NCI-H2107 (cell line): Measurements from ENCODE around the gene BBS9.
"Not testable (repeated sequence)": the region's sequence is repeated elsewhere in the genome, so short reads cannot be mapped to it uniquely, and the experiment has no call there.

Source experiments
- DNase-seq: peaks from one replicate; lab custom pipeline; 2025; lab: John Stamatoyannopoulos, UW

The BBS9 gene

GRCh38 chr7:33497051-33497450, 367.7 kb downstream of the BBS9 start:
- DNase-seq = no peak

- DNase-seq = no peak
Measured at GRCh38 chr7:33500703-33501701, 371.6 kb downstream of the BBS9 start.

GRCh38 chr7:33503014-33503413, 373.6 kb downstream of the BBS9 start:
- no peak for DNase-seq

- DNase-seq = no peak
Measured at GRCh38 chr7:33503736-33504135, 374.4 kb downstream of the BBS9 start.

GRCh38 chr7:33504266-33504665, 374.9 kb downstream of the BBS9 start:
- no peak for DNase-seq

GRCh38 chr7:33509206-33509605, 379.8 kb downstream of the BBS9 start:
- no peak for DNase-seq

- DNase-seq = no peak
Measured at GRCh38 chr7:33511778-33512177, 382.4 kb downstream of the BBS9 start.

- DNase-seq = no peak
Measured at GRCh38 chr7:33516568-33516967, 387.2 kb downstream of the BBS9 start.

GRCh38 chr7:33517191-33517590, 387.8 kb downstream of the BBS9 start:
- DNase-seq = no peak

GRCh38 chr7:33527008-33527407, 397.6 kb downstream of the BBS9 start:
- not testable (repeated sequence) for DNase-seq

- not testable (repeated sequence) for DNase-seq
Measured at GRCh38 chr7:33527613-33528012, 398.2 kb downstream of the BBS9 start.

GRCh38 chr7:33529070-33529469, 399.7 kb downstream of the BBS9 start:
- no peak for DNase-seq

GRCh38 chr7:33530664-33531063, 401.3 kb downstream of the BBS9 start:
- no peak for DNase-seq

- no peak for DNase-seq
Measured at GRCh38 chr7:33531888-33532287, 402.5 kb downstream of the BBS9 start.

GRCh38 chr7:33534833-33535232, 405.5 kb downstream of the BBS9 start:
- DNase-seq = no peak

- no peak for DNase-seq
Measured at GRCh38 chr7:33535989-33536388, 406.6 kb downstream of the BBS9 start.

GRCh38 chr7:33536398-33537103, 407.2 kb downstream of the BBS9 start:
- no peak for DNase-seq

- no peak for DNase-seq
Measured at GRCh38 chr7:33537104-33537477, 407.7 kb downstream of the BBS9 start.

GRCh38 chr7:33539198-33539597, 409.8 kb downstream of the BBS9 start:
- DNase-seq = no peak

GRCh38 chr7:33539659-33540400, 410.5 kb downstream of the BBS9 start:
- no peak for DNase-seq

- no peak for DNase-seq
Measured at GRCh38 chr7:33547880-33548279, 418.5 kb downstream of the BBS9 start.

GRCh38 chr7:33550363-33550762, 421.0 kb downstream of the BBS9 start:
- no peak for DNase-seq
